HG03520 (cell line): ENCODE results near the gene HMOX1.
"Not testable (repeated sequence)": the region's sequence is repeated elsewhere in the genome, so short reads cannot be mapped to it uniquely, and the experiment has no call there.

Experiments used
- ATAC-seq: cut with Tn5 transposase; IDR thresholded peaks from one replicate; pipeline ENCODE4 v1.9.1; 2021; ENCODE audit warnings: mild to moderate bottlenecking, moderate library complexity; ENCODE audit not compliant: unreplicated experiment

The HMOX1 gene

DNA sequence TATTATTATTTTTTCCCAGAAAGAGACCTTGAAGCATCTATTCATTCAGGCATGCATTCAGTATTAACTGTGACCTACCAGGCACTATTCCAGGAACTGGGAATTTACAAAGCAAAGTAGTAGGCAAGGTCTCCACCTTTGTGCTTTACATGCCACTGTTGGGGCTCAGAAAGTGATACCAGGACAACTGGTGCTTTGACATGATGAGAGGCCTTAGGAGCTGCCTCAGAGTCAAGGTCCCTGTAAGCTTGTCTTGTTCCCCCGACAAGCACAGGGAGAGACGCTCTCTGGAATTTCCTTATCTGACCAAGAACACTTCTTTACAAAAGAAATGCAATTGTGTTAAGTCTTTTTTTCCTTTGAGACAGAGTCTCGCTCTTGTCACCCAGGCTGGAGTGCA lies 2.3 kb upstream of the HMOX1 start:
- no peak for ATAC-seq

DNA sequence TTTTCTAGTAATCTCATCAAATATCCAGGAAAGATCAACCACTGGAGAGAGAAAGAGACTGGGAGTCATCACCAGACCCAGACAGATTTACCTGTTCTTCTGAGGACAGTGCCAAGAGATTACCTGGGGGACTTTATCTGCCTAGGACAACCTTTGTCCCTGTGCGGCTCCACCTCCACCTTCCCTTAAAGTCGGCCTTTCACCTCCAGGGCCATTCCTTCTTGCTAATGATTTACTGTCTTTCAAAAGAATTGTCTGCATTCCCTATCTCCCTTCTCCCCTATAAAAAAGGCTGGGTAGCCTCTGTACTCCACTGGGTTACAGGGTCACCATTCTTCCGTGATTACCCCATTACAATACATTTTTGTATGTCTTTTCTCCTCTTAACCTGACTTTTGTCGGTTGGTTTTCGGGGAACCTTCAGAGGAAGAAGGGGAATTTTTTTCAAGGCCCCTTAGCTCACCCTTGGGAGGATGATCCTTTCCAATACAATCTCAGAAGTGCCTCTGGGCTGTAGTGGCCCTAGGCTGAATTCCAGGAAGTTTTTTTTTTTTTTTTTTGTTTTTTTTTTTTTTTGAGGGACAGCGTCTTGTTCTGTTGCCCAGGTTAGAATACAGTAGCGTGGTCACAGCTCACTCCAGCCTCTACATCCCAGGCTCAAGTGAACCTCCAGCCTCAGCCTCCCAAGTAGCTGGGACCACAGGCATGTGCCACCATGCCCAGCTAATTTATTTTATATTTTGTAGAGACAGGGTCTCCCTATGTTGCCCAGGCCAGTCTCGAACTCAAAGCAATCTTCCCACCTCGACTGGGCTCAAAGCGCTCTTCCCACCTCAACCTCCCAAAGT lies 1.5 kb upstream of the HMOX1 start:
- no peak for ATAC-seq

DNA sequence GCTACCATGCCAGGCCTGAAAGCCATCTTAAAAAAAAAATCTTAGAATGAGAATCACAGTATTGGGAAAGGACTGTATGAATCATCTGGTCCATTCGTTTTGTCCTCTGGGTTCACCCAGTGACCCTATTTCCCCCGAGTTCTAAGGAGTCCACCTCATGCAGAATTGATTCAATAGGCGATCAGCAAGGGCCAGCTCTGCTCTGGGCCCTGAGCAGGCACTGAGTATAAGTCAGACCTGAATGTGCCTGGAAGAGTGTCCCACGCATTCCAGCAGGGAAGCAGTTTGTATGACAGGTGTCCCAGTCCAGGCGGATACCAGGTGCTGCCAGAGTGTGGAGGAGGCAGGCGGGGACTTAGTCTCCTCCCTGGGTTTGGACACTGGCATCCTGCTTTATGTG lies 883 bp upstream of the HMOX1 start:
- ATAC-seq, result no peak

DNA sequence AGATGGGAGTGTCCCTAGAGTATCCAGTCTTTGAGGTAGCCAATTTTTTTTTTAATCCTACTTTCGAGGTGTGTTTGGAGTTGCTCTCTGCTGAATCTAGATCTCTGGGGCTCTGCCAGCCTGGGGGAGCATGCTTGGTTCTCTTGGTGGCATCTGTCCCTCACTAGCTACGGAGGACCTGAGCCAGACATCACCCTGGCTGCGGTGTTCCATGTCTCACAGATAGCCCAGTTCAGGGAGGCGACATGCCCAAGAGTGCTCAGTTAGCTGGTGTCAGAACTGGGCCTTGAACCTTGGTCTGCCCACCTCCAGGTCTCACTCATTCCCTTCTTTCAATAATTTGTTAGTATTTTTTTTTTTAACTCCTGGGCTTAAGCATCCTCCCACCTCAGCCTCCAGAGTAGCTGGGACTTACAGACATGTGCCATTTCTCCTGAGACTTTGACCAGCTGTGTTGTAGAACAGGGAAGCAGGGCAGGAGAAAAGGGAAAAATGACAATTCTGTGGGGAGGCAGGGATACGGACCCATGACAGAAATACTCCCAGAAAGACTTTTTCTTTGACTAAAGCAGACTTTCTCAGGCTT lies 621 bp downstream of the HMOX1 start:
- no peak for ATAC-seq

DNA sequence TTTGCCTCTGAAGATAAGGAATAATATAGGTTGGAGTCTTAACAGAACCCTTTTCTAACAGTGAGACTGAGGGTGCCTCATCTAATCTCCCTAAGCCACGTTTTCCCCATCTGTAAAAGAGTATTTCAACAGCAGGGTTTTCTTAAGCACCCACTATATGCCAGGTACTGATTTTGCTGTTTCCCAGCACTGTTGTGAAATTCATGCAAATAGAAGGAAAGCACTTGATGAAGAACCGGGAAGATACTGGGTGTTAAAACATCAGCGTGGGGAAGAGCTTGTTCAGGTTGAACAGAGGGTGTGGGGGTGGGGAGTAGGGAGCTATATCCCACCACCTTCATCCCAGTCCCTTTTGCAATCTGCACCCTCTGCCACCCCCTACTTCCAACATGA lies 2.8 kb downstream of the HMOX1 start:
- ATAC-seq, result no peak

DNA sequence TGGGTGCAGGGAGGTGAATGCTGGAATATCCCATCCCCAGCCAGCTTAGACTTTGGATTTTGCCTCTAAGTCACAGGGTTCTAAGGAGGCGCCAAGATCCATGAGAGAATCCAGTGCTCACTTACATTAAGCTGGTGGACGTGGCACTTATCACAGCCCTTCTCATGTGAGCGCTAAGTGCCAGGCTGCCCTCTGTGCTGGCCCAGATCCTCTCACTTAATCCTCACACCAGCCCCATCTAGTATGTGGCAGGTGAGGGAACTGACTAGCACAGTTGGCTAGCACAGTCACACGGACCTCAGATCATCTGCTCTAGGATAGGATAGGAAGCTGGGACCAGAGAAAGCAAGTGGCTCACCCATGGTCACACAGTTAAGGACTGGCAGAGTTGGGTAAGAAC lies 3.6 kb downstream of the HMOX1 start:
- ATAC-seq, result no peak

DNA sequence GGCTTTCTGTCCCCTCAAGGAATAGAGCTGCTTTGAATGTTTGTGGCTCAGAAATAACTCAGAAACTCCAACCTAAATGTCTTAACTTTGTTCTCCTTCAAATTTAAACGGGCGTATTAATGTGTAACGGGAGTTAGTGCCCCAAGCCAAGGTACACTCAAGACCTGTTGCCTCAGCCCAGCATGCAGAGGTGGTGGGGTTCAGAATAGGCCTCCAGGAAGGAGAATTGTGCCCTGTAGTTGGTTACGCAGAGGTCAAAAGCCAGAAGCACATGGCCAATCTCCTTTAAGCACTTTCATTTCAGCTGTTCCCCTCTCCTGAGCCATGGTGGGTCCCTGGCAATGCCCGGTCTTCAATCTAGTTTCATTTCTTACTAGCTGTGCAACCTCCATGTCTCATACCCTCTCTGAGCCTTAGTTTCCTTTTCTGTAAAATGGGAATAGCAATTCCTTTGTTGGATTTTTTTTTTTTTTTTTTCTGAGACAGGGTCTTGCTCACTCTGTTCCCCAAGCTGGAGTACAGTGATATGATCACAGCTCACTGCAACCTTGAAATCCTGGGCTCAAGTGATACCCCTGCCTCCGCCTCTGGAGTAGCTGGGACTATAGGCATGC lies 4.2 kb downstream of the HMOX1 start:
- ATAC-seq, result no peak

DNA sequence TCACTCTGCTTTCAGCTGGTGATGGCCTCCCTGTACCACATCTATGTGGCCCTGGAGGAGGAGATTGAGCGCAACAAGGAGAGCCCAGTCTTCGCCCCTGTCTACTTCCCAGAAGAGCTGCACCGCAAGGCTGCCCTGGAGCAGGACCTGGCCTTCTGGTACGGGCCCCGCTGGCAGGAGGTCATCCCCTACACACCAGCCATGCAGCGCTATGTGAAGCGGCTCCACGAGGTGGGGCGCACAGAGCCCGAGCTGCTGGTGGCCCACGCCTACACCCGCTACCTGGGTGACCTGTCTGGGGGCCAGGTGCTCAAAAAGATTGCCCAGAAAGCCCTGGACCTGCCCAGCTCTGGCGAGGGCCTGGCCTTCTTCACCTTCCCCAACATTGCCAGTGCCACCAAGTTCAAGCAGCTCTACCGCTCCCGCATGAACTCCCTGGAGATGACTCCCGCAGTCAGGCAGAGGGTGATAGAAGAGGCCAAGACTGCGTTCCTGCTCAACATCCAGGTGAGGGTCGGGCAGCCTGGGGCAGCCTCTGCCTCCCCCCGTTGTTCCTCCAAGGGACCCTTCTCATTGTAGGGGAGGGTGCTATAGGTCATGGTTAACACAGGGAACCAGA lies 5.9 kb downstream of the HMOX1 start:
- no peak for ATAC-seq

DNA sequence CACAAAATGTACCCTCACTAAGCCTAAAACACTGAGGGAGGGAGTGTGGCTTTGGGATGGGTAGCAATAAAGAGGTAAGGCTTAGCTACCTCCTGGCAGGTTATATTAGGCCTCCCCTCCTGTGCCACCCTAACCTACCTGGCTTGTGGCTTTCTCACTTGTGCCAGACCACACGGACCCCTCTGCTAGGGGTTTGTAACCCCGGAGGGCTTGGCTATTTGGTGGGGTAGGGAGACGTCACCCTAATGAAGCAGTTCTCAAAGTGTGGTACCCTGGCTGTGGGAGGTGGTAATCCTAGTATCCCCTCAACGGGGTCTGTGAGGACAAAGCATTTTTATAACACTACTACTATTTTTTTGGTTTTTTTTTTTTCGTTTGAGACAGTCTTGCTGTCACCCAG lies 10.0 kb downstream of the HMOX1 start:
- no peak for ATAC-seq

DNA sequence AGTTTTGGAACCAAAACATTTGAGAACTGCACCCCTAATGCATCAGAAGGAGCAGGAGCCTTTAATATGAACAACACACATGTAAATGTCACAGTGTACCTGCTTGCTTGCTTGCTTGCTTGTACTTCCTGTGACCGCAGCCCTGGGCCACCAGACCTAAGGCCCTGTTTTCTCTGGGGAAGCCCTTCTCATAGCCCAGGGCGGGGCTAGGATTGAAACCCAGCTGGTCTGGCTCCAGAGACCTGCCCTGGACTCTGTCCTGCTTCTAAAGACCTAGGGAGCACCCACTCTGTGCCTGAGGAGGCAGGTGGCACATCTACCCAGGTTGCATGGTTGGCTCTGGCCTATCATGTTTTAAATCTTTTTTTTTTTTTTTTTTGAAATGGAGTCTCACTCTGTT lies 11.5 kb downstream of the HMOX1 start:
- ATAC-seq, result no peak

DNA sequence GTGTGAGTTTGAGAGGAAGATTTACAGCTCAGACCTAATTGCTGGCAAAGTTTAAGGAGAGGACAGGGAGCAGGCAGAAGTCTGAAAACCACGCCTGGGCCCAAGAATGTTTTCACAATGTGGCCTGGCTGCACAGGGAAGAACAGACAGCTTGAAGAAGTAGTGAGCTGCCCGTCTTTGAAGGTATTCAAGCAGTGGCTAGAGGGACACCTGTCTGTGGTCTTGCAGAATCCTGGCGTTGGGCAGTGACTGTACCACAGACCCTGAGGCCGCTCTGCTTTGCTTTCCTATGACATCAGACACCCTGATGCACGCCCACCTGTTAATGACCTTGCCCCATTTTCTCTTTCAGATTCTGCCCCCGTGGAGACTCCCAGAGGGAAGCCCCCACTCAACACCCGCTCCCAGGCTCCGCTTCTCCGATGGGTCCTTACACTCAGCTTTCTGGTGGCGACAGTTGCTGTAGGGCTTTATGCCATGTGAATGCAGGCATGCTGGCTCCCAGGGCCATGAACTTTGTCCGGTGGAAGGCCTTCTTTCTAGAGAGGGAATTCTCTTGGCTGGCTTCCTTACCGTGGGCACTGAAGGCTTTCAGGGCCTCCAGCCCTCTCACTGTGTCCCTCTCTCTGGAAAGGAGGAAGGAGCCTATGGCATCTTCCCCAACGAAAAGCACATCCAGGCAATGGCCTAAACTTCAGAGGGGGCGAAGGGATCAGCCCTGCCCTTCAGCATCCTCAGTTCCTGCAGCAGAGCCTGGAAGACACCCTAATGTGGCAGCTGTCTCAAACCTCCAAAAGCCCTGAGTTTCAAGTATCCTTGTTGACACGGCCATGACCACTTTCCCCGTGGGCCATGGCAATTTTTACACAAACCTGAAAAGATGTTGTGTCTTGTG lies 12.5 kb downstream of the HMOX1 start:
- ATAC-seq, result no peak

DNA sequence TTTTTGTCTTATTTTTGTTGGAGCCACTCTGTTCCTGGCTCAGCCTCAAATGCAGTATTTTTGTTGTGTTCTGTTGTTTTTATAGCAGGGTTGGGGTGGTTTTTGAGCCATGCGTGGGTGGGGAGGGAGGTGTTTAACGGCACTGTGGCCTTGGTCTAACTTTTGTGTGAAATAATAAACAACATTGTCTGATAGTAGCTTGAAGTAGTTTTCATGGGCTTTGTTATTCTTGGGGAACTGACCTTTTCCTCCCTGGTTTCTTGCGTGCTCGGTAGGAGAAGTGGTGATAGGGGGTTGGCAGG lies 13.1 kb downstream of the HMOX1 start:
- ATAC-seq, result no peak

DNA sequence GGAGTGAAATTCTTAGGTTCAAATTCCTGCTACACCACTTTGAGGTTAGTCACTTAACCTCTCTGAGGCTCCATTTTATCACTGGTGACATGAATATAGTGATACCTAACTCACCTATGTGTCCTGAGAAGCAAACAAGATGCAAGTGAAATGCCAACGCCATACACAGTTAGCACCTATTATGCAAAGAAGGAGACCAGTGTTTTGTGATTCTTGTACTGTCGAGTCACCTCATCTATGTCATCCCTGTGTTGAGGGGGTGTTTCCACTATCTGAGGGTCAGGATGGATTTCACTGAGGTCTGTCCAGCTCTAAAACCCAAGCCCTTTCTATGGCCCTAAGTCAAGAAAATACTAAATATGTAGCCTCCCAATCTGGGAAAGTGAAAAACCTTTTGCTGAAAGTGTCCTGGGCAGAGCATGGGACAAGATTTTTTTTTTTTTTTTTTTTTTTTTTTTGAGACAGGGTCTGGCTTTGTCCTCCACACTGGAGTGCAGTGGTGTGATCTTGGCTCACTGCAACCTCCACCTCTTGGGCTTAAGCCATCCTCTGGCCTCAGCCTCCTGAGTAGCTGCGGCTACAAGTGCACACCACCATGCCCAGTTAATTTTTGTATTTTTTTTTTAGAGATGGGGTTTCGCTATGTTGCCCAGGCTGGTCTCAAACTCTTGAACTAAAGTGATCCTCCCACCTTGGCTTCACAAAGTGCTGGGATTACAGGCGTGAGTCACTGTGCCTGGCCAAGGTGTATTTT lies 14.1 kb downstream of the HMOX1 start:
- ATAC-seq, result no peak

DNA sequence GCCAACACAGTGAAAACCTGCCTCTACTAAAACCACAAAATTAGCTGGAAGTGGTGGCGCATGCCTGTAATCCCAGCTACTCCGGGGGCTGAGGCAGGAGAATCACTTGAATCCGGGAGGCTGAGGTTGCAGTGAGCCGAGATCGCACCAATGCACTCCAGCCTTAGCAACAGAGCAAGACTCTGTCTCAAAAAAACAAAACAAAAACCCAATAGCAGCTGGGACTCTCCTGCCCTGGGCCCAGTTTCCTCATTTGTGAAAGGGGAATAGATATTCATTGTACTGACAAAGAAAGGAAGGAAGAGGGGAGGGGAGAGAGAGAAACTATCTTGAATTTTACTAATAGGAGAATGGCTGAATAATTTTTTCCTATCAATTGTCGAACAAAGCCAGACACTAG lies 15.7 kb downstream of the HMOX1 start:
- not testable (repeated sequence) for ATAC-seq

DNA sequence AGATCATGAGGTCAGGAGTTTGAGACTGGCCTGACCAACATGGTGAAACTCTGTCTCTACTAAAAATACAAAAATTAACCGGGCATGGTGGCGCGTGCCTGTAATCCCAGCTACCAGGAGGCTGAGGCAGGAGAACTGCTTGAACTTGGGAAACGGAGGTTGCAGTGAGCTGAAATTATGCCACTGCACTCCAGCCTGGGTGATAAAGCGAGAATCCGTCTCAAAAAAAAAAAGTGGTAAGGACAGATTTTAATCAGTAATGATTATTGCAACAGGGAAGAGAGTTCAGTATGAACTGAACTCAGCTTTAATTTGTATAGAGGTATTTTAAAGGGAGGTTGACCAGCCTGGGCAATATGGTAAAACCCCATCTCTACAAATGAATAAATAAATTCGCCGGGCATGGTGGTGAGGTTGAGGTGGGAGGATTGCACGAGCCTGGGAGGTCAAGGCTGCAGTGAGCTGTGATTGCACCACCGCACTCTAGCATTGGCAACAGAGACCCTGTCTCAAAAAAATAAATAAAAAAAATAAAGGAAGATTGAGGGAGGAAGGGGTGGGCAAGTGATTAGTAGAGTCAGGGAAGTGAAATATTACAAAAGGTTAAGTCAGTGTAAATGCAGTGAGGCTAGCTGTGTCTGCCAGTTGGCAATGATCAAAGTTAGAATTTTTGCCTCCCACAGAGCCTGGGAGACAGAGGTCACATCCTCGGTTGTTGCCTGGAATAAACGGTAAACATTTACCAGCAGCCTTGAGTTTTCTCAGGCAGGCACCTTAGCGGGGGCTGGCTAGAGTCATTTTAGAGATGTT lies 16.4 kb downstream of the HMOX1 start:
- no peak for ATAC-seq

DNA sequence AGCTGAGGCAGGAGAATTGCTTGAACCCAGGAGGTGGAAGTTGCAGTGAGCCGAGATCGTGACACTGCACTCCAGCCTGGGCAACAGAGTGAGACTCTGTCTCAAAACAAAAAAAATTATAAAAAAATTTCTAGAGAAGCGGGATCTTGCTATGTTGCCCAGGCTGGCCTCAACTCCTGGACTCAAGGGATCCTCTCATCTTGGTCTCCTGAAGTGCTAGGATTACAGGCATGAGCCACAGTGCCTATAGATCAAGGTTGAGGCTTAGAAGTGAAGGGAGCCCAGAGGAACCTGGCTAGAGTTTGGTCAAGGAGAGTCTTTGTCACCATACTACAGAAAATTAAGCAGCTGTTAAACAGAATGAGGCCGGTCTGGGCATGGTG lies 17.7 kb downstream of the HMOX1 start:
- ATAC-seq, result no peak

DNA sequence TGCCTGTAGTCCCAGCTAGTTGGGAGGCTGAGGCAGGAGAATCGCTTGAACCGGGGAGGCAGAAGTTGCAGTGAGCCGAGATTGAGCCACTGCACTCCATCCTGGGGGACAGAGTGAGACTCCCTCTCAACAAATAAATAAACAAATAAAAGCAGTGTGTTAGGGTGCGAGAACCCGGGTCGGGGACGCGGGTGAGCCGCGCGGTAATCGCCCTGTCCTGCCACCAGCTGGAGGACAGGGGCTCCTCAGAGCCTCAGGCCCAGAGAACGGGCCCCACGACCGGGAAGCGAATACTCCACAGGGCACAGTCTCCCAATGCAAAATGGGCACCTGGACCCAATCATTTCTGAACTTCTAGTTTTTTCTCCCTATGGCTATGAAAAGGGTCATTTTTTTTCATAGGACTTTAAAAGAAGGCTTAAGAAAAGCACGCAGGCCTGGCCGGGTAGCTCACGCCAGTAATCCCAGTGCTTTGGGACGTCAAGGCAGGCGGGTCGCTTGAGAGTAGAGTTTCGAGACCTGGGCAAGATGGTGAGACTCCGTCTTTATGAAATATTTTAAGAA lies 18.3 kb downstream of the HMOX1 start:
- ATAC-seq, result no peak

DNA sequence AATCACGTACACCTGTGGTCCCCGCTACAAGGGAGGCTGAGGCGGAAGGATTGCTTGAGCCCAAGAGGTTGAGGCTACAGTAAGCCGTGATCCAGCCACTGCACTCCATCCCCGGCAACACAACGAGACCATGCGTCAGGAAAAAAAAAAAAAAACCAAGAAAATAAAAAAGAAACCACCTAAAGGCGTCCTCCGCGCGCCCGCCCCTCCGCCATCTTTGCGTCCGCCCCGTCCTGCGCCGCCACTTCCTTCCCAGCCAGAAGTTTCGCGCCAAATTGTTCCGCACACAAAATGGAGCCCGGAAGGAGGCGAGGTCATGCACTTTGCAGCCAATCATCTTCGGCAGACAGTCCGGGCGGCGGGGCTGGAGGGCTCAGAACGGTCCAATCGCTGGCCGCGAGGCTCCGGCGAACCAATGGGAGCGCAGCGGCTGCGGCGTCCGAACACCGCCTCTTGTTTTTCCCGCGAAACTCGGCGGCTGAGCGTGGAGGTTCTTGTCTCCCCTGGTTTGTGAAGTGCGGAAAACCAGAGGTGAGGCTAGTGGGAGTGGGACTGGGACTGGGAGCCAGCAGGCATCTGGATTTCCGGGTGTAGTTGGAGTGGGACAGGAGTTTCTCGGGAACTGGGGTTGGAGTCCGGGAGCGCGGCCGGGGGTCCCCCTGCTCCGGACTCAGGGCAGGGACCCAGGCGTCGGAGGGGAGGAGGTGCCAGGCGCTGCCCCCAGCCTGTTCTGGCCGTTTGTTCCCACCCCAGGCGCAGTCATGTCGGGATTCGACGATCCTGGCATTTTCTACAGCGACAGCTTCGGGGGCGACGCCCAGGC lies 19.0 kb downstream of the HMOX1 start, which contains the start of gene MCM5:
TSS of gene MCM5 (plus strand) at position 463 of the 823 bp plus-strand sequence. CDS start at position 762, 299 bp downstream.
- peak; percentile 84 for ATAC-seq
